Subcutaneous adipose tissue (tissue), 4 donors: ENCODE results near the gene ADAMTS3. TPM values are rescaled to one million over a fixed set of nuclear protein-coding genes. Genes with fewer than 3 reads are reported as not detected.

Source experiments
- total RNA-seq, 4 donors: library from RNA; depleted of rRNA; stranded (reverse); fragments of >200 nt; gene quantifications; one replicate each; pipeline ENCODE4 v1.1.0, GENCODE V29; 2016
- TF ChIP-seq, protein P1 (sequence below): fragments of 450-650 bp; IDR thresholded peaks from one replicate; pipeline ENCODE4 v1.5.1; 2016; ENCODE audit warnings: low read depth, mild to moderate bottlenecking, control low read depth, antibody characterized with exemption, moderate library complexity

Gene ADAMTS3
- total RNA-seq, 4 donors from 2014 or later = 1.3 to 4.4 (median 1.8) TPM

DNA sequence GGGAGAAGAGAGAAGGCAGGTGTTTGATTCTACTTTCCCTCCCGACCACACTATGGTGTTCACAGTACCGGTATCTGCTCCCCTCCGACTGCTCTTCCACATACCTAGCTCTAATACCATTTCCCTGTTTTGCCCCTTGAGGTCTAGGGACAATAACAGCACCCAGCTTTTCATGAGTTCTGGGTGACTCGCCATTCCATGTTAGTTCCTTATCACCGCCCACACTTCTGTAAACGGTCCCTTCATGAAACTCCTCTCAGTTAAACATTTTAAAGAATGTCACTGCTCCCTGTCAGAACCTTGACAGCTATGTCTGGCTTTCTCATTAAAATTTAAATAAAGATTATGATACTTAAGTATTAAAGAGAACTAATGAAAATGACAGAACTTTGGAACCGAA, 136.7 kb downstream of the ADAMTS3 start:
- TF ChIP-seq, protein P1, sequence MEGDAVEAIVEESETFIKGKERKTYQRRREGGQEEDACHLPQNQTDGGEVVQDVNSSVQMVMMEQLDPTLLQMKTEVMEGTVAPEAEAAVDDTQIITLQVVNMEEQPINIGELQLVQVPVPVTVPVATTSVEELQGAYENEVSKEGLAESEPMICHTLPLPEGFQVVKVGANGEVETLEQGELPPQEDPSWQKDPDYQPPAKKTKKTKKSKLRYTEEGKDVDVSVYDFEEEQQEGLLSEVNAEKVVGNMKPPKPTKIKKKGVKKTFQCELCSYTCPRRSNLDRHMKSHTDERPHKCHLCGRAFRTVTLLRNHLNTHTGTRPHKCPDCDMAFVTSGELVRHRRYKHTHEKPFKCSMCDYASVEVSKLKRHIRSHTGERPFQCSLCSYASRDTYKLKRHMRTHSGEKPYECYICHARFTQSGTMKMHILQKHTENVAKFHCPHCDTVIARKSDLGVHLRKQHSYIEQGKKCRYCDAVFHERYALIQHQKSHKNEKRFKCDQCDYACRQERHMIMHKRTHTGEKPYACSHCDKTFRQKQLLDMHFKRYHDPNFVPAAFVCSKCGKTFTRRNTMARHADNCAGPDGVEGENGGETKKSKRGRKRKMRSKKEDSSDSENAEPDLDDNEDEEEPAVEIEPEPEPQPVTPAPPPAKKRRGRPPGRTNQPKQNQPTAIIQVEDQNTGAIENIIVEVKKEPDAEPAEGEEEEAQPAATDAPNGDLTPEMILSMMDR = no peak

DNA sequence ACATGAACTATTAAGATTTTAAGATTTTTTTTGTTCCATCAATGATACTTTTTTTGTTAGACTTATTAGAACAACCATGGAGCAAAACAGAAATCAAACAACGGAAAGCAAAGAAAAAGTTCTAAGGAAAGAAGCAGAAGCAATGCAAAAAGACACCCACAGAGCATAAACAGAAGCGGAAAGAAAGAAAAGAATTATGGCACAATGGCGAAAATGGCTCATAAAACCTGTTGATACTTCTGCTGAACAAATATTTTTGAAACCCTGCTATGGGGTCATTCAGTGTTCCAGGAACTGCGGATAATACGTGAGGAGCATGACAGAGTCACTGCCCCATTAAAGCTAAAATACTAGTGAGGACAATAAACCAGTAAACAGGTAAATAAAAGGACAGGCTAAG, 138.0 kb downstream of the ADAMTS3 start:
- TF ChIP-seq, protein P1 = no peak

DNA sequence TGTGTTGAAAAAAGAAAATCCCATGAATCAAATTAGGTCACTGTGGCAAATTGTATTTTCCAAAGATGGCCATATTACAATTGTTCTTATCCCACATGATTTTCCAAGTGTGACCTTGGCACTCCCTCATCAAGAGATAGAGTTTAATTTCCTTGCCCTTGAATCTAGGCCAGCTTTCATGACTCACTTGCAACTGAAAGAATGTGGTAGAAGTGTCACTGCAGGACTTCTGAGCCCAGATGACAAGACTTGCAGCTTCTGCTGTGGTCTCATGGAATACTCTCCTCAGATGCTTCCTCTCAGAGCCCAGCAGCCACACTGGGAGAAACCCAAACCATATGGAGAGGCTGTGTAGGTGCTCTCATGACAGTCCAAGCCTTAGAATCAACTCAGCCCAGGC, 139.0 kb downstream of the ADAMTS3 start:
- TF ChIP-seq, protein P1 = no peak

DNA sequence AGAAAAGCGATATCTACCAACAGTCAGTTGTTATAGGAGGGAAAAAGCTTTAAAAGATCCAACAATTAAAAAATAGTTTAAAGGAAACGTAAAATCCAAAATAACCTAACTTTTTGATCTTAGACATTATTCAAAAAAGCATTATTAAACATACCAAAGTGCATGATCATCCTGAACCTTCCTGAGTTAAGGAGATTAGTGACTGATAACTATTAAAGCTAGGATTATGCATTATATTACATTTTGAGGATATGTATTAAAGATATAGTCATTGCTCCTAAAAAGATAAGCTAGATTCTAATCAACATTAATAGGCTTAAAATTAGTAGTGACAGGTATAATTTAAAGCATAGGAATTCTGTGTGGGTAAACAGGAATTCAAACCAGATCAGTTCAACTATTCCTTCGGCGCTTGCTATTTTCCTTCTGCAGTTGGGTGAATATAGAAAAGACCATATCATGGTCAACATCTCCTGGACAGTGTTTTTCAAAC, 139.6 kb downstream of the ADAMTS3 start:
- TF ChIP-seq, protein P1 = no peak

DNA sequence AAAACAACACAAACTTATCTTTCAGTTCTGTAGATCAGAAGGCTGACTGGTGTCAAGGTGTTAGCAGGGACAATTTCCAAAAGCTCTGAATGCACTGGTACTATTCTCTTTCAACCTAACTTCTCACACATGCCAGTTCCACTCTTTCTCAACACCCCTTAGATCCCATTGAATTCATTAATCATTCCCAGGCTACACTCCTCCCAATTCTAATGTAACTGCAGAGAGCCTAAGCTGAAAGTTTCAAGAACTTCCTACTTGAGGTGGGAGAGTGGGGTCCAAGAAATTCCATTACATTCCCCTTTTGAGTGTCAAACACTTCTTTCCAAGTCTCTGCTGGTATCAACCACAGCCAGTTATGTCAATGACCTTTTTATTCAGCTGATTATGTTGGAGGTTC, 142.0 kb downstream of the ADAMTS3 start:
- TF ChIP-seq, protein P1 = no peak

DNA sequence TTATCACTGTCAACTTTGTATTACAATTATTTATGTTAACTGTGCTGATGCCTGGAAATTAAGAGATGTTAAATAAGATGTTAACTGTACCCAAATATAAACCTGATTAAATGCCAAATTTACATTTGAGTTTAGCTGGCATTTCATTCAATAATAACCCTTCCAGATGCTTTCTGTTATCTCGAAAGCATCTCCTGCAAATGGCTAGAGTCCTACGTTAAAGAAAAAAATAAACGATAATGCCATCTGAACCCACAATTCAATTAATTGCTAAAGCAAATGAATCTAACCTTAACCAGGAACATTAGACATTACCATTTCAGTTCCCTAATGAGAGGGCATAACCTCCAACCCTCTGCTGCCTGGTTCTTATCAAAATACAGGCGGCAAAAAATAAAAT, 145.0 kb downstream of the ADAMTS3 start:
- TF ChIP-seq, protein P1 = no peak

DNA sequence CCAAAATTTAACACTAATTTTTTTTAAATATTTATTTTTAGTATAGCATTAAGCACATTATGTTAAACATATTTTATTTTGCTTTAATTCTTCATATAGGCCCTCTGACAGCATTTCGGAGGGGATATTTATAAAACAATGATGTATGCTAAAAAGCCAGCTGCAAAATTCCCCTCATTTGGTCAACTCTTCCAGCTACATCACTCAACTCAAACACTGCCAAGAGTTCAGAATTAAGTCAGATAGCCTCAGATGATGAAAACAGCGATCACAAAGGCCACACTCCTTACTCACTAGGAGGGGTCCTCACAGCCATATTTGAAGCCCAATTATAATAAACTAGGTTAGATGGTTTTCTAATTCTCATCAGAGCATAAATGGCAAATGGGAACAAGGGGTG, 146.6 kb downstream of the ADAMTS3 start:
- TF ChIP-seq, protein P1 = no peak

DNA sequence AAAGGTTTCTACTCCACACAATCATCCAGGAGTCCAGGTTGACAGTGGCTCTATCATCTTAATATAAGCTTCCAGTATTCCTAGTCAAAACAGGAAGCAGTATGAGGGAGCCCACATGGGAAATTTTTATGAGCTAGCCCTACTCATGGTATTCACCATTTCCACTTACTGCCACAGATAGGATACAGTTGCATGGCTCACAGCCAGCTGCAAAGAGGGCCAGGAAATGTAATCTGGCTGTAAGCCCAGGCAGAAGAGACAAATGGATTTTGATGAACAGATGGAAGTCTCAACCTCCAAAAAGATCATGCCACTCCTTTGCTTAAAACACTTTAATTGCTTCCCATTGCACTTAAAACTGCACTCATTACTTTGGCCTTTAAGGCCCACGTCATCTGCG, 150.6 kb downstream of the ADAMTS3 start:
- TF ChIP-seq, protein P1 = no peak
